ENCODE measurements around the gene KAT7. TPM values are rescaled to one million over a fixed set of nuclear protein-coding genes. Genes with fewer than 3 reads are reported as not detected.

The KAT7 gene
- polyA plus RNA-seq, 1 donor: 33.6 TPM

GRCh38 chr17:49843774-49844350 lies 55.4 kb downstream of the KAT7 start:
- no peak for DNase-seq

- DNase-seq: peak; percentile 35
Observed at GRCh38 chr17:49845321-49845720, 56.8 kb downstream of the KAT7 start.

GRCh38 chr17:49846938-49847712 lies 58.6 kb downstream of the KAT7 start:
- no peak for DNase-seq

GRCh38 chr17:49848019-49848473 lies 59.6 kb downstream of the KAT7 start, which contains the start of gene TAC4:
TAC4 (minus strand) TSS chr17:49848069; CDS start chr17:49848017, 52 bp downstream.
- DNase-seq: no peak

- DNase-seq: no peak
Observed at GRCh38 chr17:49848739-49849138, 60.3 kb downstream of the KAT7 start.

- DNase-seq: no peak
Observed at GRCh38 chr17:49850218-49850610, 61.7 kb downstream of the KAT7 start.

- DNase-seq: no peak
Observed at GRCh38 chr17:49850772-49851386, 62.4 kb downstream of the KAT7 start.

GRCh38 chr17:49851387-49852291 lies 63.2 kb downstream of the KAT7 start:
- DNase-seq: peak; percentile 77

- DNase-seq: no peak
Observed at GRCh38 chr17:49853470-49854015, 65.1 kb downstream of the KAT7 start.

- DNase-seq: no peak
Observed at GRCh38 chr17:49854126-49854525, 65.6 kb downstream of the KAT7 start.

- no peak for DNase-seq
Observed at GRCh38 chr17:49858796-49859195, 70.3 kb downstream of the KAT7 start.

GRCh38 chr17:49859991-49860953 lies 71.8 kb downstream of the KAT7 start:
- no peak for DNase-seq

GRCh38 chr17:49861150-49861884 lies 72.8 kb downstream of the KAT7 start:
- no peak for DNase-seq

GRCh38 chr17:49862781-49863331 lies 74.4 kb downstream of the KAT7 start:
- no peak for DNase-seq

- DNase-seq: no peak
Observed at GRCh38 chr17:49866019-49866380, 77.5 kb downstream of the KAT7 start.

GRCh38 chr17:49866882-49867413 lies 78.5 kb downstream of the KAT7 start:
- DNase-seq: no peak

- no peak for DNase-seq
Observed at GRCh38 chr17:49869038-49869374, 80.5 kb downstream of the KAT7 start.

GRCh38 chr17:49870298-49870697 lies 81.8 kb downstream of the KAT7 start:
- DNase-seq: no peak

GRCh38 chr17:49871211-49871610 lies 82.7 kb downstream of the KAT7 start:
- no peak for DNase-seq

All from hindlimb muscle (tissue), 1 donor.